GM21529 (cell line): ENCODE data around the gene KCNQ1OT1.

Experiments used
- ATAC-seq: cut with Tn5 transposase; IDR thresholded peaks from one replicate; pipeline ENCODE4 v1.9.1; 2021; ENCODE audit not compliant: unreplicated experiment

Gene KCNQ1OT1

GRCh38 chr11:2721210-2721916 lies 21.6 kb upstream of the KCNQ1OT1 start:
- ATAC-seq, result no peak

GRCh38 chr11:2719831-2720590 lies 20.2 kb upstream of the KCNQ1OT1 start:
- no peak for ATAC-seq

GRCh38 chr11:2718817-2719438 lies 19.1 kb upstream of the KCNQ1OT1 start:
- ATAC-seq, result no peak

- no peak for ATAC-seq
These were observed 17.9 kb upstream of the KCNQ1OT1 start for GRCh38 chr11:2717561-2718325.

- ATAC-seq, result no peak
These were observed 16.7 kb upstream of the KCNQ1OT1 start for GRCh38 chr11:2716376-2717095.

GRCh38 chr11:2715716-2716350 lies 16.0 kb upstream of the KCNQ1OT1 start:
- ATAC-seq, result no peak

- ATAC-seq, result no peak
These were observed 15.1 kb upstream of the KCNQ1OT1 start for GRCh38 chr11:2714871-2715270.

GRCh38 chr11:2714463-2714800 lies 14.6 kb upstream of the KCNQ1OT1 start:
- no peak for ATAC-seq

GRCh38 chr11:2713661-2714462 lies 14.1 kb upstream of the KCNQ1OT1 start:
- ATAC-seq, result no peak

- ATAC-seq, result no peak
These were observed 13.3 kb upstream of the KCNQ1OT1 start for GRCh38 chr11:2713094-2713493.

GRCh38 chr11:2711161-2711560 lies 11.4 kb upstream of the KCNQ1OT1 start:
- ATAC-seq, result no peak

GRCh38 chr11:2709429-2709828 lies 9.6 kb upstream of the KCNQ1OT1 start:
- ATAC-seq, result no peak

- ATAC-seq, result no peak
These were observed 9.0 kb upstream of the KCNQ1OT1 start for GRCh38 chr11:2708757-2709281.

GRCh38 chr11:2708151-2708581 lies 8.4 kb upstream of the KCNQ1OT1 start:
- ATAC-seq, result no peak

- ATAC-seq, result no peak
These were observed 7.9 kb upstream of the KCNQ1OT1 start for GRCh38 chr11:2707736-2708135.

GRCh38 chr11:2706321-2706720 lies 6.5 kb upstream of the KCNQ1OT1 start:
- ATAC-seq, result no peak

- no peak for ATAC-seq
These were observed 5.3 kb upstream of the KCNQ1OT1 start for GRCh38 chr11:2704896-2705606.

- no peak for ATAC-seq
These were observed 4.6 kb upstream of the KCNQ1OT1 start for GRCh38 chr11:2704356-2704755.
